ENCODE results near the gene IWS1. TPM values are rescaled to one million over a fixed set of nuclear protein-coding genes. Genes with fewer than 3 reads are reported as not detected.

The IWS1 gene
- total RNA-seq, 2 donors from 2014 or later: 32.4 to 37.8 TPM

GRCh38 chr2:127559454-127559853 is 33.2 kb upstream of the IWS1 start:
- DNase-seq: no peak
- H3K9ac ChIP-seq (ENCODE audit: low read depth in 2 of 2, low read length in 2 of 2): no peak overlapping the region
- TF ChIP-seq, protein P1, sequence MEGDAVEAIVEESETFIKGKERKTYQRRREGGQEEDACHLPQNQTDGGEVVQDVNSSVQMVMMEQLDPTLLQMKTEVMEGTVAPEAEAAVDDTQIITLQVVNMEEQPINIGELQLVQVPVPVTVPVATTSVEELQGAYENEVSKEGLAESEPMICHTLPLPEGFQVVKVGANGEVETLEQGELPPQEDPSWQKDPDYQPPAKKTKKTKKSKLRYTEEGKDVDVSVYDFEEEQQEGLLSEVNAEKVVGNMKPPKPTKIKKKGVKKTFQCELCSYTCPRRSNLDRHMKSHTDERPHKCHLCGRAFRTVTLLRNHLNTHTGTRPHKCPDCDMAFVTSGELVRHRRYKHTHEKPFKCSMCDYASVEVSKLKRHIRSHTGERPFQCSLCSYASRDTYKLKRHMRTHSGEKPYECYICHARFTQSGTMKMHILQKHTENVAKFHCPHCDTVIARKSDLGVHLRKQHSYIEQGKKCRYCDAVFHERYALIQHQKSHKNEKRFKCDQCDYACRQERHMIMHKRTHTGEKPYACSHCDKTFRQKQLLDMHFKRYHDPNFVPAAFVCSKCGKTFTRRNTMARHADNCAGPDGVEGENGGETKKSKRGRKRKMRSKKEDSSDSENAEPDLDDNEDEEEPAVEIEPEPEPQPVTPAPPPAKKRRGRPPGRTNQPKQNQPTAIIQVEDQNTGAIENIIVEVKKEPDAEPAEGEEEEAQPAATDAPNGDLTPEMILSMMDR (IDR thresholded peaks at IDR 0.05): no peak
- no peak overlapping the region for H3K27ac ChIP-seq
- H3K36me3 ChIP-seq: no peaks in the 10 kb centered on the region
- no peaks in the 10 kb centered on the region for H3K27me3 ChIP-seq
- H3K9me3 ChIP-seq: no peaks in the 10 kb centered on the region
- H3K4me1 ChIP-seq: no peaks in the 10 kb centered on the region
- intact Hi-C loops (cut with DNase I): no loop called here
- H3K4me3 ChIP-seq: no peak overlapping the region

GRCh38 chr2:127558911-127559310 is 32.6 kb upstream of the IWS1 start:
- Histone ChIP-seq H3K9ac (ENCODE audit: low read depth in 2 of 2, low read length in 2 of 2) (no peak overlapping the region), H3K4me3 (no peak overlapping the region), H3K36me3 (no peaks in the 10 kb centered on the region), H3K27ac (no peak overlapping the region), H3K4me1 (no peaks in the 10 kb centered on the region), H3K9me3 (no peaks in the 10 kb centered on the region), H3K27me3 (no peaks in the 10 kb centered on the region)
- no peak for DNase-seq
- intact Hi-C loops (cut with DNase I): no loop called here
- TF ChIP-seq, protein P1 (IDR thresholded peaks at IDR 0.05): no peak

DNA sequence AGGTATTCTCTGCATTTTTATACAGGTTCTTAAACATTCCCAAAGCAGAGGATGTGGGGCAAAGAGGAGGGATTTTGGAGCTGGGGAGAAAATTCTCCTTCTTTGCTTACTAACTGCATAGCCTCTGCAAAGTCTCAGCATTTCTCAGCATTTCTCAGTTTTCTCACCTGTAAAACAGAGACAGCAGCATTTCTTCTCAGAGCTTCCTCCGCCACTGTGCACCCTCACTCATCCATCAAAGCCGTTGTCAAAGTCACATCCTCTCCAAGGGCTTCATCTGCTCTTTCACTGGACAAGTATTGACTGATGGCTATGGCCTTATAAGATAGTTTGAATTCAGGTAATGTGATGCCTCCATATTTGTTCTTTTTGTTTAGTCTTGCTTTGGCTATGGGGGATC is 26.6 kb upstream of the IWS1 start:
- no peak overlapping the region for H3K9ac ChIP-seq (ENCODE audit: low read depth in 2 of 2, low read length in 2 of 2)
- intact Hi-C loops (cut with DNase I): no loop called here
- no peak overlapping the region for H3K4me3 ChIP-seq
- H3K9me3 ChIP-seq: no peaks in the 10 kb centered on the region
- H3K27ac ChIP-seq: no peak overlapping the region
- DNase-seq: no peak
- no peaks in the 10 kb centered on the region for H3K27me3 ChIP-seq
- H3K36me3 ChIP-seq: no peaks in the 10 kb centered on the region
- H3K4me1 ChIP-seq: no peaks in the 10 kb centered on the region
- TF ChIP-seq, protein P1 (IDR thresholded peaks at IDR 0.05): no peak

DNA sequence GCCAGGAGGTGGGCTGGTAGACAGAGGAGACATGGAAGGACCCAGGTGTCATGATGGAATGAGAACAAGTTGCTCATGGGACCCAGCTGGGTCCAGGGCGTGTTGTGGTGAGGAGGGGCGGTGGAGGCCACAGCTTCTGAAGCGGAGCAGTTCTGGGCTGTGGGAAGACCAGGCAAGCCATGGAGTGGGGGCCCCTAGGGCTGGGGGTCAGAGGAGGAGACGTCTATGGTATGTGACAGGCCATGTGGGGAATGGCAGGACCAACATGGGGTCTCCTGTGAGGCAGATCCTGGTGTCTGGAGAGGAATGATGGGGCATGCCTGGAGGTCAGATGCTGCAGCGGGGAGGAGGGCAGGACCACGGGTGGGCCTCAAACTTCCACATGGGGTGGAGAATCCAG is 26.0 kb upstream of the IWS1 start:
- Histone ChIP-seq H3K27ac (no peak overlapping the region), H3K36me3 (no peaks in the 10 kb centered on the region), H3K9me3 (no peaks in the 10 kb centered on the region), H3K27me3 (no peaks in the 10 kb centered on the region), H3K4me3 (no peak overlapping the region), H3K9ac (ENCODE audit: low read depth in 2 of 2, low read length in 2 of 2) (no peak overlapping the region), H3K4me1 (no peaks in the 10 kb centered on the region)
- TF ChIP-seq, protein P1 (IDR thresholded peaks at IDR 0.05): no peak
- intact Hi-C loops (cut with DNase I): no loop called here
- DNase-seq: no peak

DNA sequence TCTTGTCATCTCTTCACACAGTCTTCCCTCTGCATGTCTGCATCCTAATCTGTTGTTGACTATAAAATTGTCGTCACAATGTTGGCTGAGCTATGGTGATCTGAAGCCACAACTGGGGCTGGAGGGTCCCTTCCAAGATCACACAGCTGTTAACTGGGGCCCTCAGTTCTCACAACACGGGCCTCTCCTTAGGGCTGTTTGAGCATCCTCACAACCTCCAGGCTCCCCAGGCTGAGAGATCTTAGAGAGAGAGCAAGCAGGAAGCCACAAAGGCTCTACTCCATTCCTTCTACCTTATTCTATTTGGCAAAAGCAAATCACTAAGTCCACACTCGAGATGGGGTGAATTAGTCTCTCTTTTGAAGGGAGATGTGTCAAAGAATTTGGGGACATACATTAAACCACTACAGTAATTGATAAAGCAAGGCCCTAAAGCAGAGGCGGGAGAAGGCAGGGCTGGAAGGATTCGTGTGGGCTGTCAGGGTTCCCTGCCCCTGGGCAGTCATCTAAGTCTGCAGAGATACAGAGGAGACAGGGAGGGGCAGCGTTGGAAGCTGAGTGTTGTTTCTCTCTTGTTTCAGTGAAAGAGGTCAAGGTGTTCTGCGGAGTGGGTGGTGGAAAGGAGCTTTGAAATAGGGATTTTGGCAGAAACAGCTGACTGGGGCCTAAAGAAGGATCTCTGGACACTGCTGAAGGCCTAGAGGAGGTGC is 25.1 kb upstream of the IWS1 start:
- H3K36me3 ChIP-seq: no peaks in the 10 kb centered on the region
- TF ChIP-seq, protein P1 (IDR thresholded peaks at IDR 0.05): no peak
- H3K4me3 ChIP-seq: no peak overlapping the region
- intact Hi-C loops (cut with DNase I): no loop called here
- no peaks in the 10 kb centered on the region for H3K4me1 ChIP-seq
- H3K27me3 ChIP-seq: no peaks in the 10 kb centered on the region
- H3K9me3 ChIP-seq: no peaks in the 10 kb centered on the region
- H3K9ac ChIP-seq (ENCODE audit: low read depth in 2 of 2, low read length in 2 of 2): no peak overlapping the region
- no peak overlapping the region for H3K27ac ChIP-seq
- no peak for DNase-seq
